Measurements from ENCODE around the gene RTKN. TPM values are rescaled to one million over a fixed set of nuclear protein-coding genes. Genes with fewer than 3 reads are reported as not detected.

The RTKN gene
- total RNA-seq, 1 donor from 2014 or later = 19.1 TPM

- Mint-ChIP-seq H3K27ac (ENCODE audit: unreplicated experiment) (peak overlapping the region; percentile 98), H3K4me3 (ENCODE audit: unreplicated experiment) (peak overlapping the region; percentile 99), H3K4me1 (ENCODE audit: unreplicated experiment) (peaks cover 45% of the 10 kb centered on the region), H3K36me3 (ENCODE audit: unreplicated experiment) (peaks cover 8% of the 10 kb centered on the region), H3K9me3 (ENCODE audit: unreplicated experiment) (no peaks in the 10 kb centered on the region), H3K27me3 (ENCODE audit: unreplicated experiment) (no peaks in the 10 kb centered on the region)
- no peak for DNase-seq (ENCODE audit: extremely low spot score, unreplicated experiment)
- no peak for TF ChIP-seq CTCF (IDR thresholded peaks at IDR 0.05)
Observed at GRCh38 chr2:74458938-74459363, 17.2 kb upstream of the RTKN start.

GRCh38 chr2:74458132-74458937 is 16.6 kb upstream of the RTKN start, which contains the start of gene WBP1:
WBP1 (plus strand) TSS chr2:74458438; CDS start chr2:74458603, 165 bp downstream.
- H3K27ac Mint-ChIP-seq (ENCODE audit: unreplicated experiment) = peak within 1 kb of the TSS; percentile 98
- H3K27me3 Mint-ChIP-seq (ENCODE audit: unreplicated experiment) = peaks cover under 1% of the 10 kb centered on the region
- peaks cover 42% of the 10 kb centered on the region for H3K4me1 Mint-ChIP-seq (ENCODE audit: unreplicated experiment)
- DNase-seq (ENCODE audit: extremely low spot score, unreplicated experiment) = peak; percentile 100
- H3K36me3 Mint-ChIP-seq (ENCODE audit: unreplicated experiment) = peaks cover 8% of the 10 kb centered on the region
- TF ChIP-seq CTCF (IDR thresholded peaks at IDR 0.05) = no peak
- no peaks in the 10 kb centered on the region for H3K9me3 Mint-ChIP-seq (ENCODE audit: unreplicated experiment)
- peak within 1 kb of the TSS; percentile 99 for H3K4me3 Mint-ChIP-seq (ENCODE audit: unreplicated experiment)

- DNase-seq (ENCODE audit: extremely low spot score, unreplicated experiment) = no peak
- H3K9me3 Mint-ChIP-seq (ENCODE audit: unreplicated experiment) = no peaks in the 10 kb centered on the region
- peak overlapping the region; percentile 98 for H3K27ac Mint-ChIP-seq (ENCODE audit: unreplicated experiment)
- H3K4me3 Mint-ChIP-seq (ENCODE audit: unreplicated experiment) = peak overlapping the region; percentile 99
- peaks cover 8% of the 10 kb centered on the region for H3K27me3 Mint-ChIP-seq (ENCODE audit: unreplicated experiment)
- H3K4me1 Mint-ChIP-seq (ENCODE audit: unreplicated experiment) = peaks cover 39% of the 10 kb centered on the region
- TF ChIP-seq CTCF (IDR thresholded peaks at IDR 0.05) = no peak
- H3K36me3 Mint-ChIP-seq (ENCODE audit: unreplicated experiment) = peaks cover 5% of the 10 kb centered on the region
Observed at GRCh38 chr2:74457549-74458131, 15.9 kb upstream of the RTKN start.

GRCh38 chr2:74457129-74457548 is 15.4 kb upstream of the RTKN start:
- no peaks in the 10 kb centered on the region for H3K9me3 Mint-ChIP-seq (ENCODE audit: unreplicated experiment)
- peak overlapping the region; percentile 99 for H3K4me3 Mint-ChIP-seq (ENCODE audit: unreplicated experiment)
- peak overlapping the region; percentile 97 for H3K27ac Mint-ChIP-seq (ENCODE audit: unreplicated experiment)
- peaks cover 39% of the 10 kb centered on the region for H3K4me1 Mint-ChIP-seq (ENCODE audit: unreplicated experiment)
- TF ChIP-seq CTCF (IDR thresholded peaks at IDR 0.05) = no peak
- H3K36me3 Mint-ChIP-seq (ENCODE audit: unreplicated experiment) = peaks cover 3% of the 10 kb centered on the region
- no peak for DNase-seq (ENCODE audit: extremely low spot score, unreplicated experiment)
- peaks cover 11% of the 10 kb centered on the region for H3K27me3 Mint-ChIP-seq (ENCODE audit: unreplicated experiment)
